Urinary bladder (tissue), 4 donors: ENCODE measurements around the gene LIMD2. TPM values are rescaled to one million over a fixed set of nuclear protein-coding genes. Genes with fewer than 3 reads are reported as not detected.
"Not testable (repeated sequence)": the region's sequence is repeated elsewhere in the genome, so short reads cannot be mapped to it uniquely, and the experiment has no call there.

ENCODE experiments used
- DNase-seq: peaks from one replicate; pipeline ENCODE4 v3.0.0-alpha.2; 2015; ENCODE audit errors: extremely low spot score
- H3K27ac ChIP-seq: one replicate; pipeline ENCODE4 v1.5.1; 2013; ENCODE audit warnings: low read depth, mild to moderate bottlenecking, moderate library complexity
- H3K36me3 ChIP-seq: one replicate; pipeline ENCODE4 v1.6.1; 2013; ENCODE audit warnings: mild to moderate bottlenecking, moderate library complexity; ENCODE audit not compliant: insufficient read depth
- H3K4me1 ChIP-seq: one replicate; pipeline ENCODE4 v1.6.1; 2013; ENCODE audit warnings: mild to moderate bottlenecking, moderate library complexity; ENCODE audit not compliant: insufficient read depth
- H3K4me3 ChIP-seq: one replicate; pipeline ENCODE4 v1.5.1; 2013; ENCODE audit warnings: low read depth, low read length
- WGBS: extraction: QIAGEN DNeasy Blood & Tissue Kit; methylation state at CpG from one replicate; pipeline ENCODE4 v1.1.7; 2013; 5-methylcytosine and 5-hydroxymethylcytosine counted together
- polyA plus RNA-seq: library from polyadenylated mRNA; stranded (reverse); fragments of 200-250 nt; gene quantifications from one replicate; pipeline ENCODE4 v1.2.3, GENCODE V29; 2013
- total RNA-seq: library from RNA; depleted of rRNA; stranded (reverse); fragments of >200 nt; gene quantifications from one replicate; pipeline ENCODE4 v1.2.3, GENCODE V29; 2014
- donor health status: healthy with polysubstance abuse.
- donor health status: healthy.

The LIMD2 gene
- total RNA-seq (9.4 TPM), polyA plus RNA-seq (12.0 TPM)

DNA sequence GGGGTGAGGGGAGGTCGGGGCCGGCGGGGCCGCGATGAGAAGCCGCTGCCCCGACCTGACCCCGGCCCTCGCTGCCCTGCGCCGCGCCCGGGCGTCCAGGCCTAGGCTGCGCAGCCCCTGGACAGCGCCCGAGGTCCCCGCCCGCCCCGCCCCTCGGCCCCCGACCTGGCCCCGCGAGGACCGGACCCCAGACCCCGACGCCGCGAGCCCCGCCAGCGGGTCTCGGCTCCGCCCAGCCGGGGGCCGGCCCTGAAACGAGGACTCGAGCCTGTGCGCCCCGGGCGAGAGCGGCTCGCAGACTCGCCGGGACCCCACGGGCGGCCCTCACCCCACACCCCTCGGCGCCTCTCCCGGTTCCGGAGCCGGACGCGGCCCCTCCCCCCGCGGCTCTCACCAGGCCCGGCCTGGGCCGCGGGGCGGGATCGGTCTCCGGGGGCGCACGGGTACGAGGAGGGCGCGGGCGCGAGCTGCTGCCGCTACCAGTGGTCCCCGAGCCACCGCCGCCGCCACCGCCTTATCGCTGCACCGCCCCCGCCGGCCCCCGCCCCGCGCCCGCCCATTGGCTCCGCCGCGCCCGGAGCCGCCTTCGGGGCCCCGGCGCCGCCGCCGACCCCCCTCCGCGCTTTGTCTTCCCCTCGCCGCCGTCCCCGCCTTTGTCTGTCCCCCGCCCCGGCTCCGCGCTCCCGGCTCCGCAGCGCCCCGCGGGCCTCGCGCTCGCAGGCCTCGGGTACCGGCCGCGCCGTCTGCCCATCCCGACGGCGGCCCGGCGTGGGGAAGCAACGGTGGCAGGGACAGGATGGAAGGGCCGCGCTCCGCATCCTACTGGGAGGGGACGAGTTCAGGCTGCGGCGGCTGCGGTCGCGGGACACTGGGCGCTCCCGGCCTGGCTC lies at the start of gene LIMD2:
Gene LIMD2 (minus strand): TSS at position 488 of the 890 bp plus-strand sequence. CDS start 827 bp downstream, outside the sequence.
- DNase-seq: no peak
- Histone ChIP-seq H3K27ac (peak within 1 kb of the TSS; percentile 68), H3K4me3 (peak within 1 kb of the TSS; percentile 60), H3K36me3 (no peaks in the 10 kb centered on the region), H3K4me1 (peaks cover 3% of the 10 kb centered on the region)
- under 1% methylated on average over 133 of the region's 133 CpGs for WGBS

DNA sequence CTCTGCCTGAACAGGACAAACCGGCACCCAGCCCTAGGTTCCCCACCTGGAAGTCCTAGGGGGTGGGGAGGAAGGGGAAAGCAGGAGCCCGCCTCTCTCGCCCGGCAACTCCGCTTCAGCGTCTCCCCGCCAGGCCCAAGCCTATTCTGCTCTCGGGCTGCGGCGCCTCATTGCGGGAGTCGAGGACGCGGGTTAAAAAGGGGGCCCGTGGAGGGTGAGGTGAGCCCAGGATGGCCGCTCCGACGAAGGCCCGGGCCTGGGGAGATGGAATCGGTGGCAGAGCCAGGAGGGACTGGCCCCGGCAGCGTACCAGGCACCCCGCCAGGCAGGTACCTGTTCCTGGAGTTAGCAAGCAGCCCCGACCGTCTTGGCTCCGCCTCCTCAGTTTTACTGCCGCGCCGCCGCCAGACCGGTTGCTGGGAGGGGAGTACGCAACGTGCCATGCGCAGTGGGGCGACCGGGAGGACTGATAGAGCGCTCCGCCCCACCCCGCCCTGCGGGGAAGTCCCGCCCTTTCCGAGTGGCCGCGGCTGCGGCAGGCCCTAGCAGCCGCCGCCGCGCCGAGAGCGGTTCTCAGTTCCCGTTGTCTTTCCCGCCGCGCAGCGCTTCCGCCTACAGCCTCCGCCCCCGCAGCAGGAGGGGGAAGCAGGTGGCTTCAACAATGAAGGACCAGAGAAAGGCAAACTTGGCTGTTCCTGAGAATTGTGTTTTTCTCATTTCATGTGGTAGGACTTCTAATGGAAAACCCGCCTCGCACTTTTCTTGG lies 41.7 kb upstream of the LIMD2 start, which contains the start of gene STRADA:
Gene STRADA (minus strand): TSS at position 392 of the 766 bp plus-strand sequence. CDS start 13,430 bp downstream, outside the sequence.
- under 1% methylated on average over 61 of the region's 61 CpGs for WGBS
- peak; percentile 96 for DNase-seq
- peak within 1 kb of the TSS; percentile 73 for H3K4me3 ChIP-seq
- peak within 1 kb of the TSS; percentile 92 for H3K27ac ChIP-seq
- H3K36me3 ChIP-seq: peaks cover 4% of the 10 kb centered on the region
- H3K4me1 ChIP-seq: no peaks in the 10 kb centered on the region

DNA sequence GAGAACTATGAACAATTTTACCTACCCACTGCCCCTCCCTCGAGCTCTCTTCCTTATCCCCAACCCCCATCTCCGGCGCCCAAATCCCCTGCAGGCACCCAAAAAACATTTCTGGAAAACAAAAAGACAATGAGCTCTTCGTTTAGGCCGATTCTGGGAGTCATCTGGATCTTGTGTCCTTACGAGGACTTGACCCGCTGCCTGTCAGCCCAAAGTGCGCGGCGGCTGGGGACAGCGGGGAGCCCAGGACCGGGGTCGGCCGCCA lies 41.1 kb upstream of the LIMD2 start:
- under 1% methylated on average over 14 of the region's 14 CpGs for WGBS
- H3K27ac ChIP-seq: peak overlapping the region; percentile 92
- peak overlapping the region; percentile 73 for H3K4me3 ChIP-seq
- no peak for DNase-seq
- H3K36me3 ChIP-seq: peaks cover 4% of the 10 kb centered on the region
- H3K4me1 ChIP-seq: no peaks in the 10 kb centered on the region

DNA sequence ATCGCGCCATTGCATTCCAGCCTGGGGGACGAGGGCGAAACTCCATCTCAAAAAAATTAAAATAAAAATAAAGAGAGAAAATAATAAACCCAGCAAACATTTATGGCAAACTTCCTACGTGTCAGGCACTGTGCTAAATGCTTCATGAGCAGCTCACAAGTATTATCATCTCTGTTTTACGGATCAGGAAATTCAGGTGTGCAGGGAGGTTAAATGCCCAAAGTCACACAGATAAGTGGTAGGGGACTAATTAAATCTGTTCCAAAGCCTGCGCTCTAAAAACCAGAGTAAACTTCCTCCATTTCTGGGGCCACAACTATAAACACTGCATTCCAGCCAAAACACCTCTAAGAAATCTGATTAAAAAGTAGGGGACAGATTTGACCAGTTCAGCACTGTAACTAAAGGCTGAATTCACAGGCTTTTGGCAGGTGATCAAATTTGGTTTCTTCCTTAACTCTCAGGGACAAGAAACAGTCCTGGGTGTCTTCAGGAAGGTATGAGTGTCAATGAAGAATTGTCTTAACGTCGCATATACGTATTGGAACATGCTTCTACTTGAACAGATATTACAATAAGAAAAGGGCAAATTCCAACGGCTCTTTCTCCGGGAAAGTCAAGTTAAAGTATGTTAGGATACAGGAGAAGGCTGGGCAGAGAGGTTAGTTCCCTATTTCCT lies 40.7 kb upstream of the LIMD2 start:
- H3K36me3 ChIP-seq: peaks cover under 1% of the 10 kb centered on the region
- WGBS: 38% methylated on average over 12 of the region's 12 CpGs
- DNase-seq: no peak
- no peaks in the 10 kb centered on the region for H3K4me1 ChIP-seq
- H3K4me3 ChIP-seq: peak overlapping the region; percentile 73
- peak overlapping the region; percentile 92 for H3K27ac ChIP-seq

DNA sequence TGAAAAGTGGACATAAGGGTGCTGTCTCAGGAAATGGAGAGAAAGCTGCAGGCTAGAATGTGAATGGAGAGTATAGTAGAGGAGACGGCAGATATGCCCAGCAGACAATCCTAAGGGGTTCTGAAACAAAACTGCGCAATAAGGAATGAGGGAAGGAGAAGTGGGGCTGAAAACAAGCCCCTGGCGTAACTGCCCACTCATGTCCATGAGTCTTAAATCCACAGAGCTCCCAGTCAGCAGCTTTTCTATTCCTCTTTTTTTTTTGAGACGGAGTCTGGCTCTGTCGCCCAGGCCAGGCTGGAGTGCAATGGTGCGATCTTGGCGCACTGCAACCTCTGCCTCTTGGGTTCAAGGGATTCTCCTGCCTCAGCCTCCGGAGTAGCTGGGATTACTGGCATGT lies 35.8 kb upstream of the LIMD2 start:
- 96% methylated on average over 8 of the region's 8 CpGs for WGBS
- no peak overlapping the region for H3K27ac ChIP-seq
- DNase-seq: no peak
- no peaks in the 10 kb centered on the region for H3K4me1 ChIP-seq
- H3K36me3 ChIP-seq: no peaks in the 10 kb centered on the region
- H3K4me3 ChIP-seq: no peak overlapping the region

DNA sequence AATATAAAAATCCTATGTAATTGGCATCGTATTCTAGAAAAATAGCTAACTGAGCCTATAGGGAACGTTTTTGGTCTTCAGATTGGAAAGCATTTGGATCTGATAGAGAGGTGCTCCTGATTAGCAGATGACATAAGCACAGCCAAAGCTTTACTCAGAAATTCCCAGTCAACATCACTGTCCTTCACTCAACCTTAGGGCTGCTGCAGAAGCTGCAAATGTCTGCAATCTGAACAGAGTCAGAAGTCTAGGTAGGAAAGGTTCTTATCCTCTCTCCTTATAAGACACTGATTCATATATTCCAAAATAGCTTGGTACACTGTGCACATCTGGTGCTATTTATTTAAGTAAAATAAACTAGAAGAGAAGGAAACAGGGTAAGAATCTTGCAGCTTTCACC lies 22.5 kb upstream of the LIMD2 start:
- Histone ChIP-seq H3K27ac (no peak overlapping the region), H3K4me3 (no peak overlapping the region), H3K36me3 (no peaks in the 10 kb centered on the region), H3K4me1 (no peaks in the 10 kb centered on the region)
- WGBS: 70% methylated on average over 2 of the region's 2 CpGs
- no peak for DNase-seq

DNA sequence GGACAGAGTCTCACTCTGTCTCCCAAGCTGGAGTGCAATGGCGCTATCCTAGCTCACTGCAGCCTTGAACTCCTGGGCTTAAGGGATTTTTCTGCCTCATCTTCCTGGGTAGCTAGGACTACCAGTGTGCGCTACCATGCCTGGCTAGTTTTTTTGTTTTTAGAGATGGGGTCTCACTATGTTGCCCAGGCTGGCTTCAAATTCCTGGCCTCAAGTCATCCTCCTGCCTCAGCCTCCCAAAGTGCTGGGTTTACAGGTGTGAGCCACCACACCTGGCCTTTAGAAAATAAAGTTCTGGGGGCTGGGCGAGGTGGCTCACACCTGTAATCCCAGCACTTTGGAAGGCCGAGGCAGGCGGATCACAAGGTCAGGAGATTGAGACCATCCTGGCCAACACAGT lies 20.3 kb upstream of the LIMD2 start:
- not testable (repeated sequence) for H3K4me3 ChIP-seq, H3K27ac ChIP-seq, H3K36me3 ChIP-seq, H3K4me1 ChIP-seq, DNase-seq
- WGBS: 97% methylated on average over 5 of the region's 5 CpGs

DNA sequence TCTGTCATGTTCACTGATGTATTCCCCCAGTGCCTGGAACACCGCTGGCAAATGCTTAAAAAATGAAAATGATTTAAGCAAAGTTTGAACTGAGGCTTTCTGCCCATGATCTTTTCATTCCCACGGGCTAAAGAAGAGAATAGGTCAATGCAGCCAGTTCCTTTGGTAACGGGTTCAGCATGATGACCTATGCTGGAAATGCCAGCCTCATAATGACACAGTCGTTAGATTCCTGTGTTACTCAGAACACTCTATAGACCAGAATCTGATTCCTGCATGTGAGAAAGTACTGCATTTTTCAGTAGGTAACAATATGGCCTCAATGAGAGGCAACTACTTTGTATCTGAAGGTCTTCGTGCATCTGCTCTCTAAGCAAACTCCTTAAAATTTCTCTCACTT lies 19.1 kb upstream of the LIMD2 start:
- WGBS: 86% methylated on average over 5 of the region's 5 CpGs
- Histone ChIP-seq H3K36me3 (no peaks in the 10 kb centered on the region), H3K4me1 (no peaks in the 10 kb centered on the region), H3K4me3 (no peak overlapping the region), H3K27ac (no peak overlapping the region)
- DNase-seq: no peak

DNA sequence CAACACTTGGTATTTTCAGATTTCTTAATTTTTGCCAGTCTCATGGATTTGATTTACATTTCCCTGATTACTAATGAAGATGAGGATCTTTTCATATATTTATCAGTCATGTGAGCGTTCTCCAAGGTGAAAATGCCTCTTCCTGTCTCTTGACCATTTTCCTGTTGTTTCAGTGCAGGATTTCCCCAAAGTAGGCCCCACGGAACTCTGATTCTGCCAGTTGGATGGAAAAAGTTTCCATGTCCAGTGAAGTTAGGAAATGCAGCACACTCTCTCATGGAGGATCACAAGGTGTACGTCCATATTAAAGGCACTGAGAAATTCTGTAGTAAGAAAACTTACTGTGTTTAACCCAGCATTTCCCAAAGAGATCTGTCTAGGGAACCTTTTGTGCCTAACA lies 16.5 kb upstream of the LIMD2 start:
- no peak for DNase-seq
- Histone ChIP-seq H3K36me3 (no peaks in the 10 kb centered on the region), H3K4me3 (no peak overlapping the region), H3K27ac (no peak overlapping the region), H3K4me1 (no peaks in the 10 kb centered on the region)
- WGBS: 83% methylated on average over 3 of the region's 3 CpGs

DNA sequence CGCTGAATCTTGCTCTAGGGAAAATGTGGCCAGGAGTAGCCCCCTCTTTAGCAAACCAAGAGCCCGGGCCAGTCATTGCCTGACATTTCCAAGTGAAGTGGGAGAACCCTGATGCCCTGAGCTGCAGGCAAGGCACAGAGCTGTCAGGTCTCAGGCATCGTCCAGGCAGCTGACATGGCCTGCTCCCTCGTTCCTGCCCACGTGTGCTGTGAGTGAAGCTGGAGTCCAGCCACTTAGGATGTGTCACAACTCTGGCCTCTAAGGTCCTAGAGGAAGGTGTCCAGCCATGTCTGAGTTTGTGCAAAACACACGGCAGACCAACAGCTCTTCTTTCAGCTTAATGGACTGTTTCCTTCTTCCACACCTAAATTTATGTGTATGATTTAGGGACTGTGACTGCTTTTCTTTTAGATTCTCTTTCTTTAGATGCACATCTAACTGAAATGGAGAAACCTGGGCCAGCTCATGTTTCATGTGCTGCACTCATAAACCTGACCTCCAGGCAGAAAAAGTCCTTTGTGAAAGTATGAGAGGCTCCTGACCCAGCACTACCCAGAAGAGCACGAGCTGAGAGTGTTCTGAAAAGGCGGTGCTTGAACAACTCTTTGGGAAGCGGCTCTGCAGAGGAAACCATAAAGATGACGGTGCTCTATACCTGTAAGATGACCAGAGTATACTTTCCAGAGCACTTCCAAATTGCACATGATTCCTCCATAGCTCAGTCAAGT lies 14.8 kb upstream of the LIMD2 start:
- H3K36me3 ChIP-seq: peaks cover 3% of the 10 kb centered on the region

DNA sequence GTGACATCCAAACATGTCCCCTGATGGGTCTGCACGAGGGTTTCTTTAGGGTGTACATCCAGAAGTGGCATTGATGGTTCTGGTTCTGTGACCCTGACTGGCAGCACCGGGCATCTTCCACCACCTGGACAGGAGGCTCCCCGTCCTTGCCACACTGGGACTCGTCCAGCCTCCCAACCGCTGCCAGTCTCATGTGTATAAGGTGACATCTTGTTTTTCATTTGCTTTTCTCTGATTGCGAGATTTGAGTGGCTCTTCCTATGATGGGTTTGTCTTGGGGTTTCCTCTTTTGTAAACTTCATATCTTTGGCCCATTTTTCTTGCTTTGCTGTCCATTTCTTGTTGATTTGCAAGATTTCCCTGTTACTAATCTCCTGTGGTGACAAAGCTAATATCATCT lies 9.2 kb upstream of the LIMD2 start:
- H3K4me1 ChIP-seq: no peaks in the 10 kb centered on the region
- H3K36me3 ChIP-seq: peaks cover 3% of the 10 kb centered on the region

More for the DNA sequence above, 14.8 kb upstream of the LIMD2 start:
- Histone ChIP-seq H3K27ac (no peak overlapping the region), H3K4me1 (no peaks in the 10 kb centered on the region), H3K4me3 (no peak overlapping the region)
- WGBS: 71% methylated on average over 10 of the region's 10 CpGs
- no peak for DNase-seq

DNA sequence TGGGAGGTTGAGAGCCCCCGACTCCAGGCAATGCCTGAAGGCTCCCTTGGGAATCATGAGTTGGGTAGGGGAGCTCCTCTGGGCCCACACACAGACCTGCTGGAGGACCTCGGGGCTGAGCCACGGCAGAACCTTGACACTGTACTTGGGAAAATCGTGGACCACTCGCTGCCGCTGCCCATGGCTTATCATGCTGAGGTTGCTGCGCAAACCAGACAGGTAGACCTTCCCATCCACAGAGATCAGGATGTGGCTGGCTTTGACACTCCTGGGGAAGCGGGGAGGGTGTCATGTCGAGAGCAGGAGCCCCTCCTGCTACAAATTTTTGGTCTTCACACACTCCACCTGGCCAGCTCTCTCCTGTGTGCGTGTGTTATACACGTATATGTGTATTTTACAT lies 7.2 kb upstream of the LIMD2 start:
- peaks cover 3% of the 10 kb centered on the region for H3K36me3 ChIP-seq
- H3K27ac ChIP-seq: no peak overlapping the region
- 91% methylated on average over 11 of the region's 11 CpGs for WGBS
- no peak for DNase-seq
- no peaks in the 10 kb centered on the region for H3K4me1 ChIP-seq
- H3K4me3 ChIP-seq: no peak overlapping the region

More for the DNA sequence above, 9.2 kb upstream of the LIMD2 start:
- DNase-seq: no peak
- no peak overlapping the region for H3K27ac ChIP-seq
- H3K4me3 ChIP-seq: no peak overlapping the region
- 94% methylated on average over 6 of the region's 6 CpGs for WGBS
